H9 (cell line): ENCODE results near the gene DCX. TPM values are rescaled to one million over a fixed set of nuclear protein-coding genes. Genes with fewer than 3 reads are reported as not detected.

Source experiments
- DNase-seq: peaks from one replicate; pipeline ENCODE4 v3.0.0-alpha.2; 2017
- H2AFZ ChIP-seq: one replicate; pipeline ENCODE4 v1.6.1; 2013; ENCODE audit warnings: mild to moderate bottlenecking, low read length, control low read depth, moderate library complexity
- H2AK5ac ChIP-seq: 2 replicates; pipeline ENCODE4 v1.6.1; 2013; ENCODE audit warnings: low read length, control low read depth, mixed read lengths; ENCODE audit not compliant: insufficient read length
- H2BK120ac ChIP-seq: one replicate; pipeline ENCODE4 v1.6.1; 2013; ENCODE audit warnings: low read depth, mild to moderate bottlenecking, low read length, control low read depth, inconsistent platforms; ENCODE audit not compliant: poor library complexity, severe bottlenecking
- H2BK12ac ChIP-seq: 2 replicates; pipeline ENCODE4 v1.6.1; 2013; ENCODE audit warnings: low read length, control low read depth, mixed read lengths, low read depth; ENCODE audit not compliant: insufficient read length
- H2BK15ac ChIP-seq: 2 replicates; pipeline ENCODE4 v1.6.1; 2013; ENCODE audit warnings: low read depth, low read length, control low read depth
- H2BK20ac ChIP-seq: one replicate; pipeline ENCODE4 v1.6.1; 2013; ENCODE audit warnings: low read depth, mild to moderate bottlenecking, low read length, control low read depth, inconsistent platforms; ENCODE audit not compliant: poor library complexity, severe bottlenecking
- H2BK5ac ChIP-seq: 2 replicates; pipeline ENCODE4 v1.6.1; 2013; ENCODE audit warnings: low read length, control low read depth, mixed read lengths; ENCODE audit not compliant: insufficient read length
- H3K14ac ChIP-seq: 2 replicates; pipeline ENCODE4 v1.6.1; 2013; ENCODE audit warnings: low read length, control low read depth; ENCODE audit not compliant: insufficient read depth
- H3K18ac ChIP-seq: 2 replicates; pipeline ENCODE4 v1.6.1; 2013; ENCODE audit warnings: low read depth, mild to moderate bottlenecking, mixed read lengths, low read length, control low read depth; ENCODE audit not compliant: insufficient read length
- H3K23ac ChIP-seq: 2 replicates; pipeline ENCODE4 v1.6.1; 2013; ENCODE audit warnings: low read length, control low read depth, mixed read lengths, low read depth; ENCODE audit not compliant: insufficient read length
- H3K23me2 ChIP-seq: 2 replicates; pipeline ENCODE4 v1.6.1; 2013; ENCODE audit warnings: low read depth, mild to moderate bottlenecking, mixed read lengths, low read length, control low read depth; ENCODE audit not compliant: insufficient read length, poor library complexity, severe bottlenecking
- H3K27ac ChIP-seq: 2 replicates; pipeline ENCODE4 v1.5.1; 2013; ENCODE audit warnings: low read length, control low read depth, mixed read lengths, low read depth; ENCODE audit not compliant: insufficient read length
- H3K27me3 ChIP-seq: 2 replicates; pipeline ENCODE4 v1.6.1; 2013; ENCODE audit warnings: low read length, control low read depth, inconsistent platforms; ENCODE audit not compliant: insufficient read depth
- H3K4ac ChIP-seq: 2 replicates; pipeline ENCODE4 v1.6.1; 2013; ENCODE audit warnings: low read depth, mild to moderate bottlenecking, control low read depth, inconsistent platforms, low read length, moderate library complexity
- H3K4me1 ChIP-seq: 2 replicates; pipeline ENCODE4 v1.6.1; 2013; ENCODE audit warnings: low read length, control low read depth, inconsistent platforms; ENCODE audit not compliant: insufficient read depth
- H3K4me2 ChIP-seq: 2 replicates; pipeline ENCODE4 v1.6.1; 2013; ENCODE audit warnings: low read length, control low read depth, mixed read lengths; ENCODE audit not compliant: insufficient read length, insufficient read depth
- H3K56ac ChIP-seq: 2 replicates; pipeline ENCODE4 v1.6.1; 2013; ENCODE audit warnings: low read depth, mild to moderate bottlenecking, mixed read lengths, low read length, control low read depth; ENCODE audit not compliant: insufficient read length
- H3K79me1 ChIP-seq: 2 replicates; pipeline ENCODE4 v1.6.1; 2013; ENCODE audit warnings: low read depth, mild to moderate bottlenecking, moderate library complexity, low read length, control low read depth, inconsistent platforms; ENCODE audit not compliant: insufficient read depth, poor library complexity, severe bottlenecking
- H3K79me2 ChIP-seq: 2 replicates; pipeline ENCODE4 v1.6.1; 2013; ENCODE audit warnings: low read length, control low read depth, inconsistent platforms; ENCODE audit not compliant: insufficient read depth
- H3K9ac ChIP-seq: 2 replicates; pipeline ENCODE4 v1.6.1; 2013; ENCODE audit warnings: low read length, control low read depth, mixed read lengths; ENCODE audit not compliant: insufficient read length; ENCODE audit errors: extremely low read depth
- H3K9me3 ChIP-seq: one replicate; pipeline ENCODE4 v1.6.1; 2013; ENCODE audit warnings: low read depth, low read length, inconsistent platforms; ENCODE audit not compliant: control insufficient read depth
- H3T11ph ChIP-seq: one replicate; pipeline ENCODE4 v1.6.1; 2013; ENCODE audit warnings: mild to moderate bottlenecking, low read length, control low read depth, inconsistent platforms
- H4K20me1 ChIP-seq: one replicate; pipeline ENCODE4 v1.6.1; 2013; ENCODE audit not compliant: control insufficient read depth, insufficient read length, insufficient read depth
- H4K5ac ChIP-seq: 2 replicates; pipeline ENCODE4 v1.6.1; 2013; ENCODE audit warnings: low read depth, mild to moderate bottlenecking, mixed read lengths, low read length, control low read depth; ENCODE audit not compliant: insufficient read length
- H4K8ac ChIP-seq: replicated peaks from 2 replicates; pipeline ENCODE4 v1.6.1; 2013; ENCODE audit warnings: low read length, control low read depth, mixed read lengths, low read depth; ENCODE audit not compliant: insufficient read length
- H4K91ac ChIP-seq: 2 replicates; pipeline ENCODE4 v1.6.1; 2013; ENCODE audit warnings: low read depth, mild to moderate bottlenecking, moderate library complexity, mixed read lengths, low read length, control low read depth; ENCODE audit not compliant: insufficient read length
- H3K27ac Mint-ChIP-seq, 3 experiments: 2 replicates in 2 of 3; 3 replicates in 1 of 3; pipeline ENCODE4 v1.8.0; 2020 to 2021; ENCODE audit warnings: mixed read lengths in 3 of 3, mild to moderate bottlenecking in 1 of 3, moderate library complexity in 1 of 3
- H3K27me3 Mint-ChIP-seq: 2 replicates; pipeline ENCODE4 v1.8.0; 2021; ENCODE audit warnings: low read depth, mild to moderate bottlenecking, moderate library complexity, mixed read lengths
- H3K36me3 Mint-ChIP-seq, 3 experiments: 2 replicates in 2 of 3; 3 replicates in 1 of 3; pipeline ENCODE4 v1.8.0; 2020 to 2021; ENCODE audit warnings: low read depth in 3 of 3, mixed read lengths in 3 of 3; ENCODE audit not compliant: insufficient read depth in 1 of 3
- H3K4me1 Mint-ChIP-seq, 2 experiments: 2 replicates each; pipeline ENCODE4 v1.8.0; 2020; ENCODE audit warnings: mixed read lengths in 2 of 2
- H3K4me3 Mint-ChIP-seq, 2 experiments: 2 replicates in 1 of 2; 3 replicates in 1 of 2; pipeline ENCODE4 v1.8.0; 2020 to 2021; ENCODE audit warnings: mild to moderate bottlenecking in 2 of 2, mixed read lengths in 2 of 2, moderate library complexity in 1 of 2
- H3K9me3 Mint-ChIP-seq, 2 experiments: 2 replicates in 1 of 2; 3 replicates in 1 of 2; pipeline ENCODE4 v1.8.0; 2020; ENCODE audit warnings: mild to moderate bottlenecking in 2 of 2, mixed read lengths in 2 of 2, moderate library complexity in 1 of 2
- CTCF ChIP-seq: fragments of 200-600 bp; sonication (generic); conservative IDR thresholded peaks from 3 replicates; pipeline ENCODE4 v1.8.0; 2021; ENCODE audit warnings: antibody characterized with exemption, mild to moderate bottlenecking
- total RNA-seq: library from RNA; stranded (reverse); gene quantifications from 2 replicates; pipeline ENCODE4 v1.2.1, GENCODE V29; 2021

DCX gene
- total RNA-seq, 1 experiment from 2014 or later, result 2.0 TPM

DNA sequence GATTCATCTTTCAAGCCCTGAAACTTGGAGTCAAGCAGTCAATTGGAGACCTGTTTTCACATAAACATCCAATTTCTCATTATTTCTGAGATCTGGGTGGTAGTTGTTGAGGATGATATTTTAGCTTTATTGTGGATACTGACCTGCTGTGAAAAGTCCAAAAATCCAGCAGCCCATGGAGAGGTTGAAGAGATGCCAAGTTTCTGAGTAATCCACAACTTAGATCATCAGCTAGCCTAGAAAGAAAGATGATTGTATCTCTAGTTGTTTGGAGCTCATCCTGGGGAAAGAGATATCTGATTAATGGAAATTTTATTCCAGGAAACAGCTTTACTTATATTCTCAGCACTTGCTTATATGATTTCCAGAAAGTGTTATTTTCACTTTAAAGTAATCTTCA, 48.6 kb upstream of the DCX start:
- Histone ChIP-seq H3K79me2 (no peaks in the 10 kb centered on the region), H3K9me3 (no peaks in the 10 kb centered on the region), H3K79me1 (no peaks in the 10 kb centered on the region), H2AK5ac (no peak overlapping the region), H3K23me2 (no peaks in the 10 kb centered on the region), H4K8ac (no peak overlapping the region), H3K4me2 (no peak overlapping the region), H3K23ac (no peak overlapping the region), H3T11ph (no peak overlapping the region), H4K5ac (no peak overlapping the region), H2AFZ (no peak overlapping the region), H3K56ac (no peak overlapping the region), H3K4ac (no peak overlapping the region), H3K27me3 (no peaks in the 10 kb centered on the region), H2BK20ac (no peak overlapping the region), H2BK15ac (no peak overlapping the region), H2BK5ac (no peak overlapping the region), H4K20me1 (no peaks in the 10 kb centered on the region), H3K18ac (no peak overlapping the region), H4K91ac (no peak overlapping the region), H3K4me1 (peaks cover 3% of the 10 kb centered on the region; the same call in 1 of the 2 replicates), H2BK12ac (no peak overlapping the region), H3K14ac (no peak overlapping the region), H2BK120ac (no peak overlapping the region), H3K27ac (no peak overlapping the region), H3K9ac (no peak overlapping the region)
- Mint-ChIP-seq H3K4me1 (peaks cover 13 to 17% of the 10 kb centered on the region in 2 experiments), H3K4me3 (no peak overlapping the region), H3K27me3 (no peaks in the 10 kb centered on the region), H3K36me3 (peaks cover 0 to 4% (median 0%) of the 10 kb centered on the region in 3 experiments; a peak in 3 of 7 replicates), H3K27ac (no peak overlapping the region), H3K9me3 (peaks cover 0 to 6% of the 10 kb centered on the region in 2 experiments; a peak in 3 of 5 replicates)
- DNase-seq, result no peak
- TF ChIP-seq CTCF, result no peak
